PC-9 (cell line): ENCODE measurements around the gene TBRG4. TPM values are rescaled to one million over a fixed set of nuclear protein-coding genes. Genes with fewer than 3 reads are reported as not detected.

ENCODE experiments used
- BruUV-seq: library from RNA; stranded (reverse); fragments of 400-500 nt; replicated peaks from 2 replicates; lab custom pipeline; 2021; lab: Mats Ljungman, UMichigan
- CTCF ChIA-PET: fragments of 300-600 bp; sonication (Branson Sonifier 250); formaldehyde crosslinking; loops from one replicate; lab custom pipeline; 2022; ENCODE audit warnings: antibody characterized with exemption; lab: Charles Lee
- POLR2A ChIA-PET: fragments of 300-600 bp; sonication (Branson Sonifier 250); formaldehyde crosslinking; loops from one replicate; lab custom pipeline; 2022; ENCODE audit warnings: antibody characterized with exemption; ENCODE audit not compliant: unreplicated experiment; lab: Charles Lee
- DNase-seq, 2 experiments: peaks; one replicate each; pipeline versions ENCODE4 v3.0.0 to v3.0.0-alpha.2; 2015 to 2022; ENCODE audit warnings: mixed read lengths in 1 of 2
- H2AFZ ChIP-seq: fragments of 200-600 bp; sonication (generic); 2 replicates; pipeline ENCODE4 v1.8.1; 2017; ENCODE audit warnings: antibody characterized with exemption
- H3F3A ChIP-seq: fragments of 200-600 bp; sonication (generic); 2 replicates; pipeline ENCODE4 v1.8.1; 2017; ENCODE audit warnings: antibody characterized with exemption, mild to moderate bottlenecking, low read depth; ENCODE audit not compliant: insufficient read depth
- H3K27ac ChIP-seq: fragments of 200-600 bp; sonication (generic); 2 replicates; pipeline ENCODE4 v1.6.1; 2016; ENCODE audit warnings: mixed run types
- H3K27me3 ChIP-seq: fragments of 200-600 bp; sonication (generic); 2 replicates; pipeline ENCODE4 v1.6.1; 2016; ENCODE audit warnings: low read depth, mixed run types; ENCODE audit not compliant: insufficient read depth
- H3K36me3 ChIP-seq: fragments of 200-600 bp; sonication (generic); 2 replicates; pipeline ENCODE4 v1.6.1; 2016; ENCODE audit warnings: low read depth, mixed run types
- H3K4me1 ChIP-seq: fragments of 200-600 bp; sonication (generic); replicated peaks from 2 replicates; pipeline ENCODE4 v1.6.1; 2016; ENCODE audit warnings: mixed run types; ENCODE audit not compliant: insufficient read depth
- H3K4me2 ChIP-seq: fragments of 200-600 bp; sonication (generic); 2 replicates; pipeline ENCODE4 v1.6.1; 2017; ENCODE audit warnings: mixed run types
- H3K4me3 ChIP-seq: fragments of 200-600 bp; sonication (generic); 2 replicates; pipeline ENCODE4 v1.6.1; 2016; ENCODE audit warnings: mixed run types
- H3K79me2 ChIP-seq: fragments of 200-600 bp; sonication (generic); 2 replicates; pipeline ENCODE4 v1.6.1; 2017; ENCODE audit warnings: low read depth, mixed run types
- H3K9me2 ChIP-seq: fragments of 200-600 bp; sonication (generic); 2 replicates; pipeline ENCODE4 v1.8.1; 2017; ENCODE audit warnings: mild to moderate bottlenecking; ENCODE audit not compliant: insufficient read depth
- H3K9me3 ChIP-seq: fragments of 200-600 bp; sonication (generic); 2 replicates; pipeline ENCODE4 v1.8.1; 2016; ENCODE audit warnings: low read depth; ENCODE audit not compliant: insufficient read depth
- H4K20me1 ChIP-seq: fragments of 200-600 bp; sonication (generic); 2 replicates; pipeline ENCODE4 v1.8.1; 2017; ENCODE audit not compliant: insufficient read depth
- EZH2 ChIP-seq: fragments of 200-600 bp; sonication (generic); IDR thresholded peaks from 2 replicates; pipeline ENCODE4 v1.8.0; 2017; ENCODE audit warnings: antibody characterized with exemption, low read depth
- intact Hi-C: fragments of 100-400 bp; cut with micrococcal nuclease; formaldehyde crosslinking; loops from one replicate; pipeline ENCODE4 v1.10.0; 2022; ENCODE audit not compliant: unreplicated experiment
- total RNA-seq: library from RNA; stranded (reverse); gene quantifications from 2 replicates; pipeline ENCODE4 v1.2.3, GENCODE V29; 2021
- TF ChIP-seq, protein P1 (sequence below): fragments of 200-600 bp; sonication (generic); conservative IDR thresholded peaks from 2 replicates; pipeline ENCODE4 v1.6.1; 2017; ENCODE audit warnings: mixed run types, antibody characterized with exemption, mild to moderate bottlenecking, moderate library complexity

TBRG4 gene
- total RNA-seq, 1 experiment from 2014 or later: 120 TPM

DNA sequence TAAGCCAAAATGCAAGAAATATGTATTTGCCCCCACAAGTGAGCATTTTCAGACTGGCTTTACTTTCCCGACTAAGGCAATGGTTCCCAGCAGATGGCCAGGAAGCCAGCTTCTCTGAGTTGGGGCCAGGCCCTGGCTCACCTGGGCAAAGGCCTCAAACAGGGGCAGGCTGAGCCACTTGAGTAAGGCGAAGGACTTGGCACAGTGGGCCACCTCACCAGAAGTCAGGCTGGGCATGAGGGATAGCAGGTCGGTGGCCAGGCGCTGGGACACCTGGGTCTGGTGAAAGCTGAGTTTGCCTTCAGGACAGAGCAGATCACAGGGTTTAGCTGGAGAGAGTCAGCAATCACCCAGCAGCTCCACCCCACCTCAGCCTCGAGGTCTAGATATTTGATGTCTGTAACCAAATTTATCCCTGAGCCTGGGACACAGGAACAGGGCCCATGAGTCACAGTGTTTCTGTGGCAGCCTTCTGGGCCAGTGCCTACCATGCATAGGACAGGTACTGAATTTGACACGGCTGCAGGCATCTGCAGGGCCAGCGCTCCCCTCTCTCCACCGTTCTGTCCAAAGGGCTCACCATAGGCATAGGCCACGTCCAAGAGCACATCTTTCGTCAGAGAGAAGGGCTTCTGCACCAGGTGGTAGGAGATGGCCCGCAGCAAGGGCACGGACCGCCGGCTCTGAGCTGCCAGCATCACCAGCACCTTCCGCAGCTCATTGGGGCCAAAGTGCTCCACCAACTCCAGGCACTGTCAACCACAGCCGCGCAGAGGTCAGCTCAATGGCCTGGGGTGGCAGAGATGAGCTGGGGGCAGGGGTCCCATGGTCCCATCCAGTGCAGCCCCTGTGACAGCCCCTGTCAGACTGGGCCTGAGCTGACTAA, 7.3 kb downstream of the TBRG4 start:
- Histone ChIP-seq H2AFZ (no peak overlapping the region), H3K36me3 (peaks cover 77% of the 10 kb centered on the region), H3K4me3 (no peak overlapping the region), H3K27ac (no peak overlapping the region), H3K9me2 (no peaks in the 10 kb centered on the region), H3K27me3 (no peaks in the 10 kb centered on the region), H3K4me2 (no peak overlapping the region), H3F3A (peaks cover 35% of the 10 kb centered on the region), H4K20me1 (peaks cover 86% of the 10 kb centered on the region), H3K79me2 (peaks cover 37% of the 10 kb centered on the region), H3K4me1 (peaks cover 5% of the 10 kb centered on the region), H3K9me3 (no peaks in the 10 kb centered on the region)
- CTCF ChIA-PET: no interaction called here
- TF ChIP-seq EZH2: no peak
- TF ChIP-seq, protein P1, sequence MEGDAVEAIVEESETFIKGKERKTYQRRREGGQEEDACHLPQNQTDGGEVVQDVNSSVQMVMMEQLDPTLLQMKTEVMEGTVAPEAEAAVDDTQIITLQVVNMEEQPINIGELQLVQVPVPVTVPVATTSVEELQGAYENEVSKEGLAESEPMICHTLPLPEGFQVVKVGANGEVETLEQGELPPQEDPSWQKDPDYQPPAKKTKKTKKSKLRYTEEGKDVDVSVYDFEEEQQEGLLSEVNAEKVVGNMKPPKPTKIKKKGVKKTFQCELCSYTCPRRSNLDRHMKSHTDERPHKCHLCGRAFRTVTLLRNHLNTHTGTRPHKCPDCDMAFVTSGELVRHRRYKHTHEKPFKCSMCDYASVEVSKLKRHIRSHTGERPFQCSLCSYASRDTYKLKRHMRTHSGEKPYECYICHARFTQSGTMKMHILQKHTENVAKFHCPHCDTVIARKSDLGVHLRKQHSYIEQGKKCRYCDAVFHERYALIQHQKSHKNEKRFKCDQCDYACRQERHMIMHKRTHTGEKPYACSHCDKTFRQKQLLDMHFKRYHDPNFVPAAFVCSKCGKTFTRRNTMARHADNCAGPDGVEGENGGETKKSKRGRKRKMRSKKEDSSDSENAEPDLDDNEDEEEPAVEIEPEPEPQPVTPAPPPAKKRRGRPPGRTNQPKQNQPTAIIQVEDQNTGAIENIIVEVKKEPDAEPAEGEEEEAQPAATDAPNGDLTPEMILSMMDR: no peak
- intact Hi-C loops: no loop called here
- POLR2A ChIA-PET: no interaction called here
- no peak for DNase-seq
- BruUV-seq: no TSS peak

DNA sequence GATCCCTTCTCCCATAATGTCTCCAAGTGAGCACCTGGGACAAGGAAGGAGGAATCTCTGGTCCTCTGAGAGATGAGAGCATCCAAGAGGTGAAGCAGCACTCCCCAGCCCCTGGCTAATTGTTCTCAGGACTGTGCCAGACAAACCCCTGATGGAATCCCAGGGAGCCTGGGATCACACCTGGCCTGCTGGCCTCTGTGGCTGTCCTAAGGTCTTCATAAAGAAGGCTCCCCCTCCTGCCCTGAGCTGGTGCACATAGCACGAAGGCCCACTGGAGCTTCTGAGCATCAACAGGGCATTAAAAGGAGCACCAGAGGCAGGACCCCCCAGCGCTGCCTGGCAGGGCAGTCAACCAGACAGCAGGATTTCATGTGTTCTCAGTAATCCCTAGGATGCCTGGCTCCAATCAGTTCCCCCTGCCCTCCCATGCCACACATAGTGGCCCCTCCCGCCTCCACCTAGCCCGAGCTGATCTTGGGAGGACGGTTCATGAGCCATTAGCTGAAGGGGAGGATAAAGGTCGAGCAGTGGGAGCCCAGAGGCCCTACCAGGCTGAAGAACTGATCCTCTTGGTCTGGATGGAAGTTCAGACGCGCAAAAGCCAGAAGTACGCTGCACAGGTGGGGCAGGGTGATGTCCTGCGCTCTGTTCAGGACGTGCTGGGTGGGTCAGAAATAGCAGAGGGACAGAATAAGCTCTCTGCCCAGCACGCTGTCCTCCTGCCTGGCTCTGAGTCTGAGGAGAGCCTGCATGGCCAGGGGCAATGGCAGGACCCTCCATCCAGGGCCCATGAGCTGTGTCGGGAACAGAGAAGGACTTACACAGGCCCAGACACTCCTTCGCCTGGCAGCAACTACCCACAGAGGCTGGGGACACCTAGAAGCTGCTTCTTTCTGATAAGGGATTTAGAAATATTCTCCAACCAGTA, 8.4 kb downstream of the TBRG4 start:
- no TSS peak for BruUV-seq
- H3F3A ChIP-seq: peaks cover 40% of the 10 kb centered on the region
- peaks cover 25% of the 10 kb centered on the region for H3K79me2 ChIP-seq
- no peak overlapping the region for H3K27ac ChIP-seq
- no peak for TF ChIP-seq EZH2
- TF ChIP-seq, protein P1: no peak
- no peaks in the 10 kb centered on the region for H3K9me3 ChIP-seq
- no peaks in the 10 kb centered on the region; the same call in 1 of the 2 replicates for H3K4me1 ChIP-seq
- H3K9me2 ChIP-seq: no peaks in the 10 kb centered on the region
- H3K4me3 ChIP-seq: no peak overlapping the region
- ChIA-PET CTCF (no interaction called here), POLR2A (no interaction called here)
- peaks cover 67% of the 10 kb centered on the region for H3K36me3 ChIP-seq
- intact Hi-C loops: no loop called here
- H2AFZ ChIP-seq: no peak overlapping the region
- peaks cover 75% of the 10 kb centered on the region for H4K20me1 ChIP-seq
- no peaks in the 10 kb centered on the region for H3K27me3 ChIP-seq
- no peak overlapping the region for H3K4me2 ChIP-seq
- no peak for DNase-seq

DNA sequence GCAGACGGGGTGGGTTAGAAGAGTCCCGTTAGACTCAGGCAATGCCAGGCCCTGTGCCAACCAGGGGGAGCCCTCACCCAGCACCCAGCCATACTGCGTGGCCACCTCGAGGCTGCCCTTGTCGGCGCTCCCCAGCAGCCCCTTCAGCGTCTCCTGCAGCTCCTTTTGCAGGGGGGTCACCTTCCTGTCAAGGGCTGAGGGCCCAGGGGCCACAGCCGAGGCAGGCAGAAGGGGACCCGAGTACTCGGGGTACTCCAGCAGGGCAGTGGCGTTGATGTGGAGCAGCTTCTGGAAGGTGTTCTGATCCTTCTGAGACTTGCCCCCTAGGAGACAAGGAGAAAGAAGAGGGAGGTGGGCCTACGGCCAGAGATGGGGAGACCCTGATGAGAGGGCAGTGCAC, 9.7 kb downstream of the TBRG4 start:
- CTCF ChIA-PET: no interaction called here
- intact Hi-C loops: no loop called here

More for the DNA sequence above, 9.7 kb downstream of the TBRG4 start:
- Histone ChIP-seq H3K4me2 (no peak overlapping the region), H3K79me2 (peaks cover 12% of the 10 kb centered on the region), H3K9me2 (no peaks in the 10 kb centered on the region), H3K9me3 (no peaks in the 10 kb centered on the region), H3K36me3 (peaks cover 54% of the 10 kb centered on the region), H3F3A (peaks cover 51% of the 10 kb centered on the region), H4K20me1 (peaks cover 62% of the 10 kb centered on the region), H2AFZ (no peak overlapping the region), H3K4me1 (no peaks in the 10 kb centered on the region), H3K4me3 (no peak overlapping the region), H3K27me3 (no peaks in the 10 kb centered on the region), H3K27ac (no peak overlapping the region)
- BruUV-seq: no TSS peak
- TF ChIP-seq, protein P1: no peak
- TF ChIP-seq EZH2: no peak
- POLR2A ChIA-PET: no interaction called here
- no peak for DNase-seq
